Measurements from ENCODE around the gene CARMIL1. TPM values are rescaled to one million over a fixed set of nuclear protein-coding genes. Genes with fewer than 3 reads are reported as not detected.

CARMIL1 gene
- total RNA-seq, 2 donors from 2014 or later = 11.9 to 13.7 TPM

DNA sequence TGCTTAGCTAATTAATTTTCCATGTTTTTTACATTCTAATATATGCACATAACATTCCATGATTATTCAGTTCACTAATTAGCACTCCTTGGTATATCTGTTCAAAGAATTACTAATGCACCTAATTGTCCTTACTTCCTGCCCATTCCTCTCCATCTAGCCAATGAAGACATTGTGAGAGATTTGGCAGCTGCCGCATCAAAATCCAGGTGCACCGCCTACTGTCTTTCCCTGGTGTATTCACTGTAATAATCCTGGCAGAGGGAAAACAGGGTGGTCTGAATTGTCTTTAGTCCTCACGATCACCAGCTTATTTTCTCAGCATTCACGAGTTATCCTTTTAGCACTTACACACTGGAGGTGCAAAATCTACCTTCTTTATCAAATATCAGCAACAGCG lies 311.8 kb downstream of the CARMIL1 start:
- Histone ChIP-seq H3K4me3 (no peak overlapping the region), H3K27me3 (no peaks in the 10 kb centered on the region), H3K36me3 (replicated peaks in 1 of 2; ENCODE audit: insufficient read depth in 1 of 2, low read depth in 2 of 2) (no peaks in the 10 kb centered on the region), H3K27ac (no peak overlapping the region), H3K4me1 (peaks cover 6% of the 10 kb centered on the region), H3K9me3 (no peaks in the 10 kb centered on the region)
- intact Hi-C loops (cut with DNase I) = no loop called here
- WGBS, 2 donors = 42 to 48% methylated on average over 5 of the region's 5 CpGs
- TF ChIP-seq, protein P1, sequence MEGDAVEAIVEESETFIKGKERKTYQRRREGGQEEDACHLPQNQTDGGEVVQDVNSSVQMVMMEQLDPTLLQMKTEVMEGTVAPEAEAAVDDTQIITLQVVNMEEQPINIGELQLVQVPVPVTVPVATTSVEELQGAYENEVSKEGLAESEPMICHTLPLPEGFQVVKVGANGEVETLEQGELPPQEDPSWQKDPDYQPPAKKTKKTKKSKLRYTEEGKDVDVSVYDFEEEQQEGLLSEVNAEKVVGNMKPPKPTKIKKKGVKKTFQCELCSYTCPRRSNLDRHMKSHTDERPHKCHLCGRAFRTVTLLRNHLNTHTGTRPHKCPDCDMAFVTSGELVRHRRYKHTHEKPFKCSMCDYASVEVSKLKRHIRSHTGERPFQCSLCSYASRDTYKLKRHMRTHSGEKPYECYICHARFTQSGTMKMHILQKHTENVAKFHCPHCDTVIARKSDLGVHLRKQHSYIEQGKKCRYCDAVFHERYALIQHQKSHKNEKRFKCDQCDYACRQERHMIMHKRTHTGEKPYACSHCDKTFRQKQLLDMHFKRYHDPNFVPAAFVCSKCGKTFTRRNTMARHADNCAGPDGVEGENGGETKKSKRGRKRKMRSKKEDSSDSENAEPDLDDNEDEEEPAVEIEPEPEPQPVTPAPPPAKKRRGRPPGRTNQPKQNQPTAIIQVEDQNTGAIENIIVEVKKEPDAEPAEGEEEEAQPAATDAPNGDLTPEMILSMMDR (IDR thresholded peaks at IDR 0.05) = no peak
- no peak for TF ChIP-seq POLR2A (IDR thresholded peaks at IDR 0.05)
- peak in 2 of 4 donors; percentile 26 to 54 for DNase-seq
- ATAC-seq = peak; percentile 24

DNA sequence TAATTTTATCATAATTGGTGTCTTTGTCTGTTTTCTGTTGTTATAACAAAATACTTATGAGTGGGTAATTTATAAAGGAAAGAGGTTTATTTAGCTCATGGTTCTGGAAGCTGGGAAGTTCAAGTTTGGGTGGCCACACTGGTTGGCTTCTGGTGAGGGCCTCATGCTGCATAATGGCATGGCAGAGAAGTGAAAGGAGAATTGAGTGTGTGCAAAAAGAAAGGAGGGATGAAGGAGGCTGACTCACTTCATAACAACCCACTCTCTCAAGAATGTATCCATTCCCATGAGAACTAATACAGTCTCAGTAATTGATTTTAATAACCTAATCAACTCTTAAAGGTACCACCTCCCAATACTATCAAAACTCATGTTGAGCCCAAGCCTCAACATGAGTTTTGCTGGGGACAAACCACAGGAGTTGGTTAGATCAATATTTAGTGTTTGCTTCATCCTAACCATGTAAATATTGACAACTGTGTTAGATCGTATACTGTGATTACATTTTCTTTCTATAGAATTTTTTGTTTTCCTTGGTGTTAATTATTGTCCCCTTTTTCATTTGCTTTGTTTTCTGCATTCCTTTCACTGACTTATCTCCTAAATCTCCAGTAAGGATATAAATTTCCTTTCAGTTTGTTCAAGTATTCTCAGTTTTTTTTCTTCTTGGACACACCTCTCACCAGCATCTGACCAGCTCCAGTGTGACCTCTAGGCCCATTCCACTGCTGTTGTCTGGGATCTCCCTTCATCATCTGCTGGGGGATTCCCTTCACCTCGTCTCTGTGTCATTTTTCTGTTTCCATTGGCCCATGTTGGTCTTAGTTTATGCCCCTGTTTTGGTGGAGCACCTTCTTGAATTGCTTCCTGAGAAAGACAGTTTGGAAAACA lies 318.0 kb downstream of the CARMIL1 start:
- WGBS, 2 donors = 61 to 66% methylated on average over 2 of the region's 2 CpGs

DNA sequence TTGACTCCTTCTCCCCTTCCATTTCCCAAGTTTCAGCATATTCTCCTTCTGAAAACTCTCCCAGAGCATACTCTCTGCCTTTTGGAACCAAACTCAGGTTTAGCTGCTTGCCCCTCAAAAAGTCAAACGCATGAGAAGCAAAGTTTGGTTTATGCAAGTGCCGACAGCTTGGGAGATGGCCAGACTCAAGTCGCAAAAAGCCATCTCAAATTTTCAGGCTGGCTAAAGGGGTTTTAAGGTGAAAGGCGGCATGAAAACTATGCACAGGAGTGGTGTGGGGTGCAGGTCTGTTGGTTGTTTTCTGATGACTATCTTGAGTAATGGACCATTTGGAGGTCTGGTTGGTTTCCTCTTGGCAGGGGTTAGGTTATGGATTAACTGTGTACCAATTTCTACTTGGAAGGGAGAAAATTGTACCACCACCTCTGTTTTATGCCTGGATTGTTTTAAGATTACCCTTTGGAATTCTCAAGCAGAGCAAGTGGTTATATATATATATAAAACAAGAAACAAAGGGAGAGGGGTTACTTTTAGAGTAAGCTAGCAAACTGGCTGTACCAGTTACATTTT lies 320.4 kb downstream of the CARMIL1 start:
- H3K36me3 ChIP-seq (replicated peaks in 1 of 2; ENCODE audit: insufficient read depth in 1 of 2, low read depth in 2 of 2) = no peaks in the 10 kb centered on the region
- H3K4me3 ChIP-seq = no peak overlapping the region
- ATAC-seq (no peak), DNase-seq (no peak)
- H3K27ac ChIP-seq = no peak overlapping the region
- intact Hi-C loops (cut with DNase I) = no loop called here
- 60 to 62% methylated on average over 4 of the region's 4 CpGs for WGBS, 2 donors
- H3K9me3 ChIP-seq = no peaks in the 10 kb centered on the region
- TF ChIP-seq, protein P1 (IDR thresholded peaks at IDR 0.05) = no peak
- no peak for TF ChIP-seq POLR2A (IDR thresholded peaks at IDR 0.05)
- H3K4me1 ChIP-seq = peaks cover 8% of the 10 kb centered on the region
- H3K27me3 ChIP-seq = no peaks in the 10 kb centered on the region

More for the DNA sequence above, 318.0 kb downstream of the CARMIL1 start:
- Histone ChIP-seq H3K27ac (no peak overlapping the region), H3K9me3 (no peaks in the 10 kb centered on the region), H3K4me3 (no peak overlapping the region), H3K27me3 (no peaks in the 10 kb centered on the region), H3K4me1 (peaks cover 7% of the 10 kb centered on the region), H3K36me3 (replicated peaks in 1 of 2; ENCODE audit: insufficient read depth in 1 of 2, low read depth in 2 of 2) (no peaks in the 10 kb centered on the region)
- TF ChIP-seq POLR2A (IDR thresholded peaks at IDR 0.05) = no peak
- TF ChIP-seq, protein P1 (IDR thresholded peaks at IDR 0.05) = no peak
- DNase-seq (no peak), ATAC-seq (no peak)
- intact Hi-C loops (cut with DNase I) = no loop called here

DNA sequence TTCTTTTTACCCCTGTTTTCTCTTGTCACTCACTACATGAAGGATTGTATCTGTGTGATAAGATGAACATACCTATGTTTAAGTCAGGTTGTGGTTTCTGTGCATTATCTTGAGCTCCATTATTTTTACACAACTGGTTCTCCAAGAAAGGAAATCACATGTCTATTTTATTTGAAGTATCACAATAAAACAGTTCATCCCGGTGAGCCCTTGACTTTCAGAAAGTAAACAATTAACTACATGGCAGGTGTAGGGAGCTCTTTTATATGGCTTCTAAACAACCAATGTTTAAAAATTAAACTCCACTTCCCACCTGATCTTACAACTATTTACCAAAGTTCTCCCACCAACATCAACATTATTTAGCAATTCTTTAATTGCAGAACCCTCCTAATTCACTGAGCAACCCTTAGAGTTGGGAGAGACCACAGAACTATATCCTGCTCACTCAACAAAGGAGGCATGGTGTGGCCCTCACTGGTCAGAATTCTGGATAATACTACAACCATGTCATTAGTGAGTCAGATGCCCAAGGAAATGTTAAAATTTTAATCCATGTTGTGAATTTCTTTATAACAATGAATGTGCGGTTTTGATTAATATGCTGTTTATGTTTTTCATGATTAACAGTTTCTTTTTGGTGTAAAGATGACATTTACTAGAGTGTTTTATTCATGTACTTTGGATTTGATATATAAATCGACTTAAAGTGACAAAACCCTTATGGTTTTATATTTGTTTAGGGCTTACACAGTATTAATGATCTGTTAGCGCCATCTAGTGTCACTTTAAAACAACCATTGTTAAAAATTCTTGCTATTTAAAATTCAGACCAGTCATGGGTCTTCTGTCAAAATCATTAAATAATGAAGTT lies 322.9 kb downstream of the CARMIL1 start:
- WGBS, 2 donors = 12 to 16% methylated on average over 4 of the region's 4 CpGs
- peaks cover 8% of the 10 kb centered on the region for H3K4me1 ChIP-seq
- intact Hi-C loops (cut with DNase I) = no loop called here
- ATAC-seq (no peak), DNase-seq (no peak)
- no peaks in the 10 kb centered on the region for H3K9me3 ChIP-seq
- H3K27ac ChIP-seq = no peak overlapping the region
- no peaks in the 10 kb centered on the region for H3K27me3 ChIP-seq
- TF ChIP-seq POLR2A (IDR thresholded peaks at IDR 0.05) = no peak
- TF ChIP-seq, protein P1 (IDR thresholded peaks at IDR 0.05) = peak in 6 of 7 experiments; percentile 36 to 78 (median 73)
- H3K4me3 ChIP-seq = no peak overlapping the region
- no peaks in the 10 kb centered on the region for H3K36me3 ChIP-seq (replicated peaks in 1 of 2; ENCODE audit: insufficient read depth in 1 of 2, low read depth in 2 of 2)
